D341Med (cell line): ENCODE results near the gene SLC23A2.

Experiments used
- DNase-seq: peaks from one replicate; pipeline ENCODE4 v3.0.0; 2012; ENCODE audit warnings: low spot score

The SLC23A2 gene

GRCh38 chr20:4966826-4967751, 34.2 kb downstream of the SLC23A2 start:
- DNase-seq: no peak

- no peak for DNase-seq
Measured at GRCh38 chr20:4962241-4962855, 39.0 kb downstream of the SLC23A2 start.

- DNase-seq: no peak
Measured at GRCh38 chr20:4961746-4962145, 39.6 kb downstream of the SLC23A2 start.

- no peak for DNase-seq
Measured at GRCh38 chr20:4959592-4959991, 41.7 kb downstream of the SLC23A2 start.

GRCh38 chr20:4957939-4958362, 43.4 kb downstream of the SLC23A2 start:
- DNase-seq: no peak

GRCh38 chr20:4957187-4957586, 44.1 kb downstream of the SLC23A2 start:
- no peak for DNase-seq

GRCh38 chr20:4956200-4956810, 45.0 kb downstream of the SLC23A2 start:
- DNase-seq: peak; percentile 61

GRCh38 chr20:4953881-4954280, 47.4 kb downstream of the SLC23A2 start:
- DNase-seq: no peak

- DNase-seq: no peak
Measured at GRCh38 chr20:4952229-4952628, 49.1 kb downstream of the SLC23A2 start.

- DNase-seq: no peak
Measured at GRCh38 chr20:4951299-4951698, 50.0 kb downstream of the SLC23A2 start.

GRCh38 chr20:4950841-4951240, 50.5 kb downstream of the SLC23A2 start:
- no peak for DNase-seq

- no peak for DNase-seq
Measured at GRCh38 chr20:4950437-4950836, 50.9 kb downstream of the SLC23A2 start.

GRCh38 chr20:4949833-4950178, 51.5 kb downstream of the SLC23A2 start:
- peak; percentile 46 for DNase-seq

GRCh38 chr20:4947817-4948559, 53.3 kb downstream of the SLC23A2 start:
- no peak for DNase-seq

- no peak for DNase-seq
Measured at GRCh38 chr20:4946986-4947385, 54.3 kb downstream of the SLC23A2 start.

GRCh38 chr20:4946585-4946984, 54.7 kb downstream of the SLC23A2 start:
- DNase-seq: no peak

GRCh38 chr20:4944518-4945313, 56.6 kb downstream of the SLC23A2 start:
- DNase-seq: peak; percentile 54

GRCh38 chr20:4942331-4942730, 59.0 kb downstream of the SLC23A2 start:
- DNase-seq: no peak

GRCh38 chr20:4937407-4938319, 63.6 kb downstream of the SLC23A2 start:
- no peak for DNase-seq

- no peak for DNase-seq
Measured at GRCh38 chr20:4936851-4937406, 64.4 kb downstream of the SLC23A2 start.
